ENCODE data around the gene INCENP.

GRCh38 chr11:62137881-62138629 is 14.2 kb downstream of the INCENP start:
- TF ChIP-seq REST (IDR thresholded peaks at IDR 0.05; ENCODE audit: unreplicated experiment) (no peak), EZH2 (IDR thresholded peaks at IDR 0.05; ENCODE audit: low read depth, unreplicated experiment) (no peak), CTCF (conservative IDR thresholded peaks at IDR 0.05; ENCODE audit: low read depth in 2 of 2) (no peak)

Data from GM23338 (cell line).